ENCODE data around the gene TTC21B.

DNA sequence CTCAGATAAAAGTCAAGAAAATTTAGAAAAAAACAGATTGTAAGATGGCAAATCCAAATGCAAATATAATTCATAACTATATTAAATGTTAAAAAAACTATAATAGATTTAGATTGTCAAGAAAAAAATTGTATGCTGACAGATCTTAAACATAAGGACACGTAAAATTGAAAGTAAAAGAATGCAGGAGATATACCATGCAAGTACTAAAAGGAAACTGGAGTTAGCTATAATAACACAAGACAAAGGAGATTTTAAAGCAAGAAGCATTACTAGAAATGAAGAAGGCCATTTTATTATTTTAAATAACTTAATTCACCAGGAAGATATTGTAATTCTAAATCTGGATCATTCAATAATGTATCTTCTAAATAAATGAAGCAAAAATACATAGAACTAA is 48.3 kb downstream of the TTC21B start:
- TF ChIP-seq CREM (IDR thresholded peaks at IDR 0.05; ENCODE audit: low read depth): no peak
- no peak for TF ChIP-seq MXI1 (IDR thresholded peaks at IDR 0.05; ENCODE audit: low read depth, low read length)
- no peak for TF ChIP-seq POLR2A (IDR thresholded peaks at IDR 0.05; ENCODE audit: low read depth, low read length)
- TF ChIP-seq, protein P1, sequence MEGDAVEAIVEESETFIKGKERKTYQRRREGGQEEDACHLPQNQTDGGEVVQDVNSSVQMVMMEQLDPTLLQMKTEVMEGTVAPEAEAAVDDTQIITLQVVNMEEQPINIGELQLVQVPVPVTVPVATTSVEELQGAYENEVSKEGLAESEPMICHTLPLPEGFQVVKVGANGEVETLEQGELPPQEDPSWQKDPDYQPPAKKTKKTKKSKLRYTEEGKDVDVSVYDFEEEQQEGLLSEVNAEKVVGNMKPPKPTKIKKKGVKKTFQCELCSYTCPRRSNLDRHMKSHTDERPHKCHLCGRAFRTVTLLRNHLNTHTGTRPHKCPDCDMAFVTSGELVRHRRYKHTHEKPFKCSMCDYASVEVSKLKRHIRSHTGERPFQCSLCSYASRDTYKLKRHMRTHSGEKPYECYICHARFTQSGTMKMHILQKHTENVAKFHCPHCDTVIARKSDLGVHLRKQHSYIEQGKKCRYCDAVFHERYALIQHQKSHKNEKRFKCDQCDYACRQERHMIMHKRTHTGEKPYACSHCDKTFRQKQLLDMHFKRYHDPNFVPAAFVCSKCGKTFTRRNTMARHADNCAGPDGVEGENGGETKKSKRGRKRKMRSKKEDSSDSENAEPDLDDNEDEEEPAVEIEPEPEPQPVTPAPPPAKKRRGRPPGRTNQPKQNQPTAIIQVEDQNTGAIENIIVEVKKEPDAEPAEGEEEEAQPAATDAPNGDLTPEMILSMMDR (IDR thresholded peaks at IDR 0.05 in 2 of 3, conservative IDR thresholded peaks at IDR 0.05 in 1 of 3; ENCODE audit: control insufficient read depth in 2 of 3, extremely low read depth in 1 of 3, insufficient read depth in 1 of 3, low read depth in 3 of 3, low read length in 3 of 3): no peak
- TF ChIP-seq NRF1 (conservative IDR thresholded peaks at IDR 0.05; ENCODE audit: low read depth, low read length): no peak
- no peak for TF ChIP-seq NR2C2 (IDR thresholded peaks at IDR 0.05; ENCODE audit: borderline replicate concordance, control insufficient read depth, insufficient read length, low read depth)
- TF ChIP-seq NBN (IDR thresholded peaks at IDR 0.05): no peak
- TF ChIP-seq RFX5 (IDR thresholded peaks at IDR 0.05; ENCODE audit: low read depth, low read length): no peak

Data from GM12878 (cell line).